ENCODE data around the gene MBOAT1.
"Not testable (repeated sequence)": the region's sequence is repeated elsewhere in the genome, so short reads cannot be mapped to it uniquely, and the experiment has no call there.

MBOAT1 gene

GRCh38 chr6:20202324-20202658 is 10.0 kb downstream of the MBOAT1 start:
- no peak for DNase-seq

- DNase-seq = no peak
Observed at GRCh38 chr6:20200761-20201630, 11.3 kb downstream of the MBOAT1 start.

DNA sequence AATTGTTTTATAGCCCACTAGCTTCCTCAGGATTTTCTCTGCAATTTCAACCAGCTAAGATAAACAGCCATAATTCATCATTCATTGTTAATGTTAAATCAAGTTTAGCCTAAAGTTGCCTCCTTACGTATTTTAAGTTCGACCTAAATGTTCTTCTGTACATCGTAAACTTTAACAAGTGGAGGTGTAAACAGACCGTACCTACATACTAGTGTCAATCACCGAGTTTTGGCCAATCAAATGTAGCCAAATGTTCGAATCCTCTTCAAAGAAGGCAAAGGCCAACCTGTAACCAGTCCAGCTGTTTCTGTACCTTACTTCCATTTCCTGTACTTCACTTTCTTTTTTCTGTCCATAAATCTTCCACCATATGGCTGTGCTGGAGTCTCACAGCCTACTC is 13.5 kb downstream of the MBOAT1 start:
- no peak for DNase-seq

DNA sequence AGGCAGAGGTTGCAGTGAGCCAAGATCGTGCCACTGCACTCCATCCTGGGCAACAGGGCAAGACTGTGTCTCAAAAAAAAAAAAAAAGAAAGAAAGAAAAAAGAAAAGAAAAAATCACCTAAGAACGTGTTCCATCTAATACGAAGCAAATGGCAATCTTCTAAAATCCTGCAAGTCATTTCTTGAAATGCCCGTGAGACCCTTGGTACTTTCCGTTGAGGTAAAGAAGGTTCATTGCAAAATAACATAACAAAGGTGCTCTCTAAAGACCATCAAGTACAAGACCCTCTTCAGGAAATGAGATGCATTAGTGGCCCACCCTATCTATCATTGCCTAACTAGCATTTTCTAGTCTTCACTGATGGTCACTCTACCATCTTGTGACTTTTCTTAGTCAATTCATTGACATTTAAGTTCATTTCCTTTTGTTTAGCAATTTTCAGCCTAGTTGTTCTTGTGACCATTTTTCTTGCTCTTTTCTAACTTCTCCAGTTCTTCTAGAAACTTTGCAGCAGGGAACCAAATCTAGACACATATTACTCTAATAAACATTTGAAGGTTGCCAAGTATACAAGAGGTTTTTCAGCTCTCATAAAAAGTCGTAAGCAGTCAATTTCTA is 14.0 kb downstream of the MBOAT1 start:
- DNase-seq = no peak

DNA sequence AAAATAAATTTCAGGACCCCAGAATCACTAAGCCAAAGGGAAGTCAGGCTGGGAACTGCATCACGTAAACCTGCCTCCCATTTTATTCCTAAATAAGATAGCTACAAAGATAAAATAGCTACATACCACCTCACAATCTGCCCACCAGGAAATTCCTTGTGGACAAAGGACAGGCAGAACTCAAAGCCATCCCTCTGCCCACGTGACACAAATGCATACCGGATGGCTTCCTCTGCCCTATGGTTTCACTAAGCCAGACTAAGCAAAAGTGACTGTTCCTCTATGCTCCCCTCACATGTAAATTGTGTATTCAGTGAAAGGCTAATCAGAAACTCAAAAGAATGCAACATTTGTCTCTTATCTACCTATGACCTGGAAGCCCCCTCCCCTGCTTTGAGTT is 15.0 kb downstream of the MBOAT1 start:
- DNase-seq = no peak

DNA sequence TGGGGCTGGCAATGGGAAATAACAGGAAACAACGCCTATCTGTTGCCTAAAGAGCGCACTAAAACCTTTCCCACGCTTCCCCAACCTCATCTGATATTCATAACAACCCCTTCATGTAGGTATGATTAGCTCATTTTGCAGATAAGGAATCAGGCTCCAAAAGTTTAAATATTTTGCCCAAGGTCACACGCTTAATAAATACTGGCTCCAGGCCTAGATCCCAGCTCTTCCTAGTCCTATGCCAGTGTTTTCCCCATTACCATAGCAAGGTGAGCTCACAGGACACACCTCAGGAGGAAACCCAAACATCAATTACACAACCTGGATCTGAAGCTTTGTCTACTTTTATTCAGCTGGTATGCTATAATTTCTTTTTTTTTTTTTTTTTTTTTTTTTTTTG is 19.6 kb downstream of the MBOAT1 start:
- DNase-seq = no peak

GRCh38 chr6:20191992-20192391 is 20.3 kb downstream of the MBOAT1 start:
- DNase-seq = no peak

GRCh38 chr6:20188630-20189075 is 23.6 kb downstream of the MBOAT1 start:
- no peak for DNase-seq

DNA sequence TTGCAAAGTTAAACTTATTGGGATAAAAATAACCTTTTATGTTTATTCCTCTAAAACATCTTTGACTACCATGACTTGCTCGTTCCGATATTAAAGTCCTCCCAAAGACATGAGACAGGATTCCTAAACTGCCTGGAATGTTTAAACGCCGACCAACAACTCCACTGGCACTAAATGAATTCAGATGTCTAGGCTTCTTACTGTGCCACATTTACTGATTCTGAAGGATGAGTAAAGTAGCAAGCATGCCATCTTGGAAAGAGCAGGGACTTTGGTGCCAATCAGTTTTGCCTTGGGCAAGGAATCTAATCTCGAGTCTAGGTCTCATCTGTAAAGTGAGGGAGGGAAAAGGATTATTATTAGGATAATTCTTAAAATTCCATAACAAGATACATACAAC is 25.3 kb downstream of the MBOAT1 start:
- DNase-seq = no peak

GRCh38 chr6:20183706-20184105 is 28.6 kb downstream of the MBOAT1 start:
- no peak for DNase-seq

DNA sequence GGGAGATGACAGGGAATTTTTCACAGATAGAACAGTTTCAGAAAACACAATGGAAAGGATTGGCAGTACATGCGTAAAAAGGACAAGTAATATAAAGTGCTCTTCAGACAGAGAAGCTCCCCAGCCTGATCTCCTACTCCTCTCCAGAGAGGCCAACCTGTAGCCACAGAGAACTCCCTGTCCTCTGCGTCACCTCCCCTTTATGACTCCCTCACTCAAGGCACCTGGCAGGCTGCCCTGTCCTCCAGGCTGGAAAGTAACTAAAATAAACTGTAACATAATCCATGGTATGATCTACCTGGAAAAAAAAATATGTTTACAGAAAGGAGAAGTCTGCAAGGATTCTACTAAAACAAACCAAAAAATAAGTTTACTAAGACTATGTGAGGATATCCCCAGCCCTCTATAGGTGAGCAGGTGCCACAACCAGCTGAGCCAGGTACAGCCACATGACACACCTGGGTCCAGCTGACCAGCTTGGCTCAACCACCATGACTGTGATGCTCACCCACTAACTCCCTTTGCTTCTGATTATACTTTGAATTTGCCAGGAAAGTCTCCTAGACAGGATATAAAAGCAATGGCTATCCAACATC is 29.2 kb downstream of the MBOAT1 start:
- DNase-seq = peak; percentile 22

DNA sequence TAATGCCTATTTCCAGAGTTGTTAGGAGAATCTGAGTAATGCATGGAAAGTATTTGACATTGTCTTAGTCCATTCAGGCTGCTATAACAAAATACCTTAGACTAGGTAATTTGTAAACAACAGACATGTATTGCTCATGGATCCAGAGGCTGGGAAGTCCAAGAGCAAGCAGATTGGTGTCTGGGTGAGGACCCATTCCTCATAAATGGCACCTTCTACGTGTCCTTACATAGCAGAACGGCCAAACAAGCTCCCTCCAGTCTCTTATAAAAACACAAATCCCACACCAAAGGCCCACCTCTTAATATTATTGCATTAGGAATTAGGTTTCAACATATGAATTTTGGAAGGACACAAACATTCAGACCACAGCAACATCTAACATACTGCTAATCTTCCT is 30.2 kb downstream of the MBOAT1 start:
- DNase-seq = no peak

DNA sequence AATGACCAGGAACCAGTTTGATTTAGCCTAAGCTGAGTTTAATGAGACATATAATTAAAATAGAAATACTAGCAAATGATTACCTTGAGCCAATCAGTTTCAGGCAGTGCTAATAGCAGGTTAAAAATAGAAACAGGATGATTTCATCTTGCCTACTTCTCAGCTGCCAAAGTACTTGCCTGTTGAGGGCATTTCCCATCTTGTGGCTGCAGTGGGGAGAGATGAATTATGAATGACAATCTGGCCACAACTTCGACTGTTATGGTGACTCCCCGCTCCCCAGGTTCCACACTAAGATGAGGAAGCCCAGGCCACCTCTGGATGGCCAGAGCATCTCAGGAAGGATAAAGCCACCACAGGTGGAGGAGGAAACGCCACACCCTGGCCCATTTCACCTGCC is 31.3 kb downstream of the MBOAT1 start:
- no peak for DNase-seq

GRCh38 chr6:20179287-20180045 is 32.8 kb downstream of the MBOAT1 start:
- not testable (repeated sequence) for DNase-seq

DNA sequence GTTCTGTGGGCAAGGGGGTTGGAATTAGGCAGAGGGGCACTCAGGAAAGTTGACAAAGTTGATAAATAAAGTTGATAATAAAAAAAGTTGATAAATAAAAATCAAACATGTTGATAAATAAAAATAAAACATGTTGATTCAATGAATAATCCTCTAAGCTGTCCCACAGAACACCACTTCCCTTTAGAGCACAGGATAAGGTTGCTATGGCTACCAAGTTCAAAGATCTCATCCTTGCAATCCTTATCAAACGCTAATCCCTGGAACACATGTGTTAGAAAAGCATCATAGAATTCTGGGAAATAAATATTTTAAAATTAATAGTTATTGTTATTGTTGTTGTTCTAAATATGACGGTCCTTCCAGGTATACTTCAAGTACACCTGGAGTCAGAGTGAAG is 33.9 kb downstream of the MBOAT1 start:
- no peak for DNase-seq

GRCh38 chr6:20175810-20176410 is 36.4 kb downstream of the MBOAT1 start:
- no peak for DNase-seq

GRCh38 chr6:20173833-20174792 is 38.2 kb downstream of the MBOAT1 start:
- DNase-seq = no peak

DNA sequence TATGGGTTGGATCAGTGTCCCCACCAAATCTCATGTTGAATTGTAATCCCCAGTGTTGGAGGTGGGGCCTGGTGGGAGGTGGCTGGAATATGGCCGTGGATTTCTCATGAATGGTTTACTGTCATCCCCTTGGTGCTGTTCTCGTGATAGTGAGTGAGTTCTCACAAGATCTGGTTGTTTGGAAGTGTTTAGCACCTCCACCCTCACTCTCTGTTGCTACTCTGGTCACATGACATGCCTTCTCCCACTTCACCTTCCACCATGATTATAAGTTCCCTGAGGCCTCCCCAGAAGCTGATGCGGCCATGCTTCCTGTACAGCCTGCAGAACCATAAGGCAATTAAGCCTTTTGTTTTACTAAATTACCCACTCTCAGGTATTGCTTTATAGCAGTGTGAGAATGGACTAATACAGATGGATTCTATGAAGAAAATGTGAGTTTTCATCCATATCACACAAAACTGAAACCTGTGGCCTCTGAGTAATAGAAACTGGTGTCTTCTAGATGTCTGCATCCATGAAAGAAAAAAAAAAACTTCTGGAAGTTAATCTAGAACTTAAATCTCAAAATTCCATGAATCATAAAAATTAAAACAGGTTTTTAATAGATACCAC is 39.3 kb downstream of the MBOAT1 start:
- no peak for DNase-seq

DNA sequence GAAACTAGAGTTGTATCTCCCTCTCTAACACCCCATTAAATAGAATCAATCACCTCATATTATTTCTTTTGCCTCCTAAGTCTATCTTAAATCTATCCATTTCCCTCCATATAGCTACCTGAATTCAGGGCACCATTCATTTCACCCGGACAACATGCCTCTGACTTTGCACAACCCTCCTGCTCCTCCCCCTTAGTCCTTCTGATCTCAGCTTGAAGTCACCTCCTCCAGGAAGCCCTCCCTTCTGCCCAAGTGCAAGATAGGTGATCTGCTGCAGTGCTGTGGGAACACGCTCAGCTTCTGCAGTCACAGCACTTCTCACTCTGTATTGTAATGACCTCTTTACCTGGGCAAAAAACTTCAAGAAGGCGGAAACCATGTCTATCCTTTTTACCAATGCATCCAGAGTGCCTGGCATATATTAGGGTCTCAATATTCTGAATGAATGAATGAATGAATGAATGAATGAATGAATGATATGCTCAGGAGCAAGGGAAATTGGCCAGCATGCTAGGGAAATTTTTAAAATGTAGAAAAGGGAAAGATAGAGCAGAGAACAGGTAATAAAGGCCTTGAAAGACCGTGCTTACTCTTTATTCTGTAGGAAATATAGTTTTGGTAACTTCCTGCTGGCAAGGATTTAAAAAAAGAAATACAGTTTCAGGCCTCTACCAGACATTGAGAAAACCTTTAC is 41.7 kb downstream of the MBOAT1 start:
- no peak for DNase-seq

- no peak for DNase-seq
Observed at GRCh38 chr6:20169786-20170185, 42.5 kb downstream of the MBOAT1 start.

DNA sequence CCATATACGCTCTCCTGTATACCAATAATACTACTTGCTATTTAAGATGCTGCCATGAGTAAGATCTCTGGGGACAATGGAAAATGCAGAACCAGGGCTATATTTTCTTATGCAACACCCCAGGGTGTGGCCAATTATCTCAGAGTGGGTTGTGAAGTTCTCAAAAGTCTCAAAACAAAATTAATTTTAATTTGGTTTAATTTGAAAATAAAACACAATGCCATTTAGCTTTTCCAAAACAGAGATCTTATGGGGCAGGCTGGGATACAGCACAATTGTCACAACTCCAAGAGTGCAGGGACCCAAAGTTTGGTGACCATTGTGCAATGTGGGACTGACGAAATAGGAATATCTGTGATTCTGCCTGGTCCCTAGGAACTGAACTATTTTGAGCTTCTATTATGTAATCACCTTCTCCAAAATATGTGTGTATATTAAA is 43.1 kb downstream of the MBOAT1 start:
- DNase-seq = no peak
